GM23248 (cell line): Measurements from ENCODE around the gene HIVEP1.

Experiments
- EZH2 ChIP-seq: fragments of 200-600 bp; sonication (generic); IDR thresholded peaks from 2 replicates; pipeline ENCODE4 v1.6.1; 2018; ENCODE audit warnings: antibody characterized with exemption, mild to moderate bottlenecking; ENCODE audit not compliant: insufficient read depth, poor library complexity, severe bottlenecking
- EZH2phosphoT487 ChIP-seq: fragments of 200-600 bp; sonication (generic); IDR thresholded peaks from 2 replicates; pipeline ENCODE4 v1.6.1; 2018; ENCODE audit warnings: antibody characterized with exemption, moderate library complexity, mild to moderate bottlenecking, low read depth; ENCODE audit not compliant: insufficient read depth

DNA sequence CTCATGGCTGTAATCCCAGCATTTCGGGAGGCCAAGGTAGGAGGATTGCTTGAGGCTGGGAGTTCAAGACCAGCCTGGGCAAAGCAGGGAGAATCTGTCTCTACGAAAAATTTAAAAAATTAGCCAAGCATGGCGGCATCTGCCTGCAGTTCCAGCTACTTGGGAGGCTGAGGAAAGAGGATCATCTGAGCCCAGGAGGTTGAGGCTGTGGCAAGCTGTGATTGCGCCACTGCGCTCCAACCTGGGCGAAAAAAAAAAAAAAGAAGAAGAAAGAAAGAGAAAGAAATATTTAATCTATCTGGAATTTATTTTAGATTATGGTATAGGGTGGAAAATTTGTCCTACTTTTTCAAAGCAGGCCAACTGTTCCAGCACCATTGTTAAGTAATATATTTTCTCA, 32.2 kb upstream of the HIVEP1 start:
- TF ChIP-seq EZH2phosphoT487 (no peak), EZH2 (no peak)
